Measurements from ENCODE around the gene GTF2H3. TPM values are rescaled to one million over a fixed set of nuclear protein-coding genes. Genes with fewer than 3 reads are reported as not detected.

The GTF2H3 gene
- total RNA-seq, 3 donors from 2014 or later: 20.6 to 24.4 (median 22.6) TPM

DNA sequence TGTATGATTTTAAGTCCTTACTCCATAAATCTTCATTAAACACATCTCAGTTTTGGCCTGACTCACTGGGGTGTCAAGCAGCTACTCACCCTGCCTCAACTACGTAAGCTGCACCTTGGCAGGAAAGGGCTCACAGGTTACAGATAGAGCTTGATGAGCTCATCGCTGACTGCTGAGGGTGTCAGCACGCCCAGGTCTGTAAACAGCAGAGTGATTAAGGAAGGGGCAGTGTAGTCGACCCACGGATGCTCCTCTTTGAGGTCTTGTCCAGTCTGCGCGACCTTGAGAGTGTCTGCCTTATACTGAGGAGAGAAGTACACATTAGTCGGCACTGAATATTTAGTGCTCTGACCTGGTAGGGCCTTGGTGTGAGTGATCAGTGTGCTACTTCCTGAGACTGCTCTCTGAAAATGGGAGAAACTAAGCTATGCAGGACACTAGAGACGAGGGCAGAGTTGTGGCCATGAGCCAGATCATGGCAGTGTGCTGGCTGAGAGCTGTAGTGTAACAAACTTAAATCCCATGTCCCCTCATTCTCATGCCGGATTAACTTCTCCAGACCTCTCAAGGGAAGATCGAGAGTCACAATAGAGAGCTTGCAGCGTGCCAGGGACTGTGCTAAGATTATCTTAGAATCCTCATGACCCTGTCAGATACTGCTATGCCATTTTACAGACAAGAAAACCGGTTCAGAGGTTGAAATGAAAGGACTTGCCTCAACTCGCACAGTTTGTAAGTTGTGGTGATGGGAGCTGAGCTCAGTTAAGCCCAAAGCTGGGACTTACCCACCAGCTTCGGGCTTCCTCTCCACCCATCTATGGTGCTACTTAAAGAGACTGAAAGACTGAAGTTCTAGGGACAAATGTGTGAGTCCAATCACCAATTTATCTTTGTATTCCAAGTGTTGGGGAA is 11.8 kb upstream of the GTF2H3 start:
- no peaks in the 10 kb centered on the region for H3K4me1 ChIP-seq (ENCODE audit: low read depth)
- H3K36me3 ChIP-seq (ENCODE audit: low read depth): peaks cover 6% of the 10 kb centered on the region
- intact Hi-C loops (cut with DNase I, micrococcal nuclease): no loop called here
- no peak for DNase-seq
- TF ChIP-seq, protein P1, sequence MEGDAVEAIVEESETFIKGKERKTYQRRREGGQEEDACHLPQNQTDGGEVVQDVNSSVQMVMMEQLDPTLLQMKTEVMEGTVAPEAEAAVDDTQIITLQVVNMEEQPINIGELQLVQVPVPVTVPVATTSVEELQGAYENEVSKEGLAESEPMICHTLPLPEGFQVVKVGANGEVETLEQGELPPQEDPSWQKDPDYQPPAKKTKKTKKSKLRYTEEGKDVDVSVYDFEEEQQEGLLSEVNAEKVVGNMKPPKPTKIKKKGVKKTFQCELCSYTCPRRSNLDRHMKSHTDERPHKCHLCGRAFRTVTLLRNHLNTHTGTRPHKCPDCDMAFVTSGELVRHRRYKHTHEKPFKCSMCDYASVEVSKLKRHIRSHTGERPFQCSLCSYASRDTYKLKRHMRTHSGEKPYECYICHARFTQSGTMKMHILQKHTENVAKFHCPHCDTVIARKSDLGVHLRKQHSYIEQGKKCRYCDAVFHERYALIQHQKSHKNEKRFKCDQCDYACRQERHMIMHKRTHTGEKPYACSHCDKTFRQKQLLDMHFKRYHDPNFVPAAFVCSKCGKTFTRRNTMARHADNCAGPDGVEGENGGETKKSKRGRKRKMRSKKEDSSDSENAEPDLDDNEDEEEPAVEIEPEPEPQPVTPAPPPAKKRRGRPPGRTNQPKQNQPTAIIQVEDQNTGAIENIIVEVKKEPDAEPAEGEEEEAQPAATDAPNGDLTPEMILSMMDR (IDR thresholded peaks at IDR 0.05): no peak
- no peaks in the 10 kb centered on the region for H3K9me3 ChIP-seq
- H3K4me3 ChIP-seq: no peak overlapping the region
- ATAC-seq: no peak

DNA sequence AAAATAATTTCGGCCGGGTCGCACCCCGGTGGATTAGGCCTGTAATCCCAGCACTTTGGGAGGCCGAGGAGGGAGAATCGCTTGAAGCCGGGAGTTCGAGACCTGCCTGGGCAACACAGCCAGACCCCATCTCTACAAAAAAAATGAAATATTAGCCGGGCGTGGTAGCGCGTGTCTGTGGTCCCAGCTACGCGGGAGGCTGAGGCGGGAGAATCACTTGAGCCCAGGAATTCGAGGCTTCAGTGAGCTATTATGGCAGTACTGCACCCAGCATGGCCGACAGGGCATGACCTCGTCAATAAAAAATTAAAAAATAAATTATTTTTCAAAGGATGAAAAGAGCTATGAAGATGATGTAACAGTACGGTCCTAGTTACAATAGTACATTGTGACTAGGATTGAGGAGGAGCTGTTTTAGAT is 523 bp downstream of the GTF2H3 start:
- ATAC-seq: no peak
- DNase-seq: peak in 2 of 3 donors; percentile 10 to 35
- peaks cover 11% of the 10 kb centered on the region for H3K4me1 ChIP-seq (ENCODE audit: low read depth)
- TF ChIP-seq, protein P1 (IDR thresholded peaks at IDR 0.05): no peak
- no peaks in the 10 kb centered on the region for H3K9me3 ChIP-seq
- intact Hi-C loops (cut with DNase I, micrococcal nuclease): no loop called here
- peak overlapping the region; percentile 73 for H3K4me3 ChIP-seq
- H3K36me3 ChIP-seq (ENCODE audit: low read depth): no peaks in the 10 kb centered on the region

GRCh38 chr12:123643911-123644310 is 10.3 kb downstream of the GTF2H3 start:
- intact Hi-C loops (cut with DNase I, micrococcal nuclease): no loop called here
- Histone ChIP-seq H3K4me3 (no peak overlapping the region), H3K4me1 (ENCODE audit: low read depth) (no peaks in the 10 kb centered on the region), H3K9me3 (no peaks in the 10 kb centered on the region), H3K36me3 (ENCODE audit: low read depth) (no peaks in the 10 kb centered on the region)
- TF ChIP-seq, protein P1 (IDR thresholded peaks at IDR 0.05): no peak
- DNase-seq (no peak), ATAC-seq (no peak)

- TF ChIP-seq, protein P1 (IDR thresholded peaks at IDR 0.05): no peak
- H3K36me3 ChIP-seq (ENCODE audit: low read depth): no peaks in the 10 kb centered on the region
- no peak for ATAC-seq
- H3K4me1 ChIP-seq (ENCODE audit: low read depth): no peaks in the 10 kb centered on the region
- no peak overlapping the region for H3K4me3 ChIP-seq
- intact Hi-C loops (cut with DNase I, micrococcal nuclease): no loop called here
- H3K9me3 ChIP-seq: no peaks in the 10 kb centered on the region
- DNase-seq: no peak
Observed at GRCh38 chr12:123645380-123645779, 11.8 kb downstream of the GTF2H3 start.

DNA sequence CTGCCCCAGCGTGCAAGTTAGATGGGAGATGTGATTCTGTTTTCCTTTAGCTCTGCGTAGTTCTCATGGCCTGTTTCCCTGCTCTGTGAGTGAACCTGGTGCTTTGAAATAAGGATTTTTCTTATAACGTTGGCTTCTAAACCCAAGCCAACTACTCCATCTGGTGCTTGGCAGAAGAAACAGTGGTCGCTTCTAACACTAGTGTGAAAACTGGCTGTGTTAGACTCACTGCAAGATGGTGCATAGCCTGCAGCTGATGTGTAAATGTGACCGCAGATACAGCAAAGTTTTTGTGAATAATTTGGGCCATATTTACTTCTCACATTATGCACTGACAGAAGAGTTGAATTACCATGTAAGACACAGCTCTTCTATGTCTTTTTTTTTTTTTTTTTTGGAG is 12.2 kb downstream of the GTF2H3 start:
- Histone ChIP-seq H3K9me3 (no peaks in the 10 kb centered on the region), H3K36me3 (ENCODE audit: low read depth) (no peaks in the 10 kb centered on the region), H3K4me3 (no peak overlapping the region), H3K4me1 (ENCODE audit: low read depth) (no peaks in the 10 kb centered on the region)
- DNase-seq (no peak), ATAC-seq (no peak)
- intact Hi-C loops (cut with DNase I, micrococcal nuclease): no loop called here
- TF ChIP-seq, protein P1 (IDR thresholded peaks at IDR 0.05): no peak
